ENCODE data around the gene TMEM11. TPM values are rescaled to one million over a fixed set of nuclear protein-coding genes. Genes with fewer than 3 reads are reported as not detected.

The TMEM11 gene
- polyA plus RNA-seq, 1 donor (not counting 4 experiments of a cell fraction or from before 2014, with no cell fraction given), result 40.1 TPM

DNA sequence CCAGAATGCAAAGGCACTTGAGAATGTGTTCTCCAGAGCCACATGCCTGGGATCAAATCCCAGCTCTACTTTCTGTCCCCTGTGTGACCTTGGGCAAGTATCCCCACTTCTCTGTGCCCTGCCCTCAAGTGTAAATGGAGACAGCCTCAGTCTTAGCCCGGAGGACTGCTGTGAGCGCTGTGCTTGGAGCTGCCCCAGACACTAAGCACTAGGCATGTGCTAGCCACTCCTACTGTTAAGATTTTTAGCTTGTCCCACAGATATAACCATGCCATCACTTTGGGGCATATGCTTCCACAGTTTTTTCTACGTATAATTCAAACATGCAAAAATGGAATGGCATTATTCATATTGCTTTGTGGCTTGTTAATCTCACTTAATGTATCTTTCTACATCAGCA is 29.4 kb downstream of the TMEM11 start:
- H3K9ac ChIP-seq (ENCODE audit: control insufficient read depth, extremely low read depth, insufficient read depth, low read length), result no peak overlapping the region
- H3K9me1 ChIP-seq (ENCODE audit: control insufficient read depth, extremely low read depth, insufficient read depth, low read length), result no peaks in the 10 kb centered on the region
- no peaks in the 10 kb centered on the region for H4K20me1 ChIP-seq (ENCODE audit: control insufficient read depth, extremely low read depth, insufficient read depth, low read length)
- no peaks in the 10 kb centered on the region for H3K4me1 ChIP-seq (ENCODE audit: control insufficient read depth, extremely low read depth, insufficient read depth, low read length)
- H3K4me3 ChIP-seq (ENCODE audit: control insufficient read depth in 2 of 3, extremely low read depth in 1 of 3, insufficient read depth in 2 of 3, low read depth in 1 of 3, low read length in 3 of 3), result no peak overlapping the region
- H3K27ac ChIP-seq (ENCODE audit: control insufficient read depth, insufficient read depth, low read length), result no peak overlapping the region
- no peaks in the 10 kb centered on the region for H3K79me2 ChIP-seq (ENCODE audit: control insufficient read depth, insufficient read depth, low read length)
- H3K4me2 ChIP-seq (ENCODE audit: control insufficient read depth, extremely low read depth, insufficient read depth, low read depth, low read length), result no peak overlapping the region
- peaks cover 10 to 14% of the 10 kb centered on the region in 2 experiments for H3K36me3 ChIP-seq (ENCODE audit: control insufficient read depth in 2 of 2, extremely low read depth in 1 of 2, insufficient read depth in 2 of 2, low read length in 2 of 2)
- H2AFZ ChIP-seq (ENCODE audit: control insufficient read depth, low read length), result no peak overlapping the region
- H3K9me3 ChIP-seq (ENCODE audit: control insufficient read depth, low read depth, low read length), result no peaks in the 10 kb centered on the region
- dilution Hi-C loops (cut with MboI; ENCODE audit: extremely low pct_ligation_motif_present, low sequenced_read_pairs), result no loop called here
- H3K27me3 ChIP-seq (ENCODE audit: control insufficient read depth, extremely low read depth, insufficient read depth, low read length), result no peaks in the 10 kb centered on the region
- no peak for DNase-seq (ENCODE audit: low read depth, low spot score)
- FAIRE-seq, result no peak
- TF ChIP-seq, protein P1, sequence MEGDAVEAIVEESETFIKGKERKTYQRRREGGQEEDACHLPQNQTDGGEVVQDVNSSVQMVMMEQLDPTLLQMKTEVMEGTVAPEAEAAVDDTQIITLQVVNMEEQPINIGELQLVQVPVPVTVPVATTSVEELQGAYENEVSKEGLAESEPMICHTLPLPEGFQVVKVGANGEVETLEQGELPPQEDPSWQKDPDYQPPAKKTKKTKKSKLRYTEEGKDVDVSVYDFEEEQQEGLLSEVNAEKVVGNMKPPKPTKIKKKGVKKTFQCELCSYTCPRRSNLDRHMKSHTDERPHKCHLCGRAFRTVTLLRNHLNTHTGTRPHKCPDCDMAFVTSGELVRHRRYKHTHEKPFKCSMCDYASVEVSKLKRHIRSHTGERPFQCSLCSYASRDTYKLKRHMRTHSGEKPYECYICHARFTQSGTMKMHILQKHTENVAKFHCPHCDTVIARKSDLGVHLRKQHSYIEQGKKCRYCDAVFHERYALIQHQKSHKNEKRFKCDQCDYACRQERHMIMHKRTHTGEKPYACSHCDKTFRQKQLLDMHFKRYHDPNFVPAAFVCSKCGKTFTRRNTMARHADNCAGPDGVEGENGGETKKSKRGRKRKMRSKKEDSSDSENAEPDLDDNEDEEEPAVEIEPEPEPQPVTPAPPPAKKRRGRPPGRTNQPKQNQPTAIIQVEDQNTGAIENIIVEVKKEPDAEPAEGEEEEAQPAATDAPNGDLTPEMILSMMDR (optimal IDR thresholded peaks at IDR 0.05 in 1 of 3, IDR thresholded peaks at IDR 0.05 in 1 of 3, conservative IDR thresholded peaks at IDR 0.05 in 1 of 3; ENCODE audit: extremely low read depth in 1 of 3, insufficient read depth in 2 of 3, low read length in 3 of 3), result no peak
- no peak for TF ChIP-seq EZH2 (IDR thresholded peaks at IDR 0.05; ENCODE audit: low read length)

DNA sequence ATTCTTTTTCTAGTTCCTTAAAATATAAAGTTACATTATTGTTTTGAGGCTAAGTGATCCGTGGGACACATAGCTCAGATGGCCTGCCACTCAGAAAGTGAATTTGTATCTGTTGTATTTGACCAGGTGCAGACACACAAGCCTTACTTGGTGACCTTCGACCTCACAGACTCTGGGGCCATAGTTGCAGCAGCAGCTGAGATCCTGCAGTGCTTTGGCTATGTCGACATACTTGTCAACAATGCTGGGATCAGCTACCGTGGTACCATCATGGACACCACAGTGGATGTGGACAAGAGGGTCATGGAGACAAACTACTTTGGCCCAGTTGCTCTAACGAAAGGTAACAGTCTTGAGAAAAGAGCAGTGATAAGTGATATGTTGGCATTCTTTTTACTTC is 30.5 kb downstream of the TMEM11 start:
- Histone ChIP-seq H3K4me1 (ENCODE audit: control insufficient read depth, extremely low read depth, insufficient read depth, low read length) (no peaks in the 10 kb centered on the region), H3K4me2 (ENCODE audit: control insufficient read depth, extremely low read depth, insufficient read depth, low read depth, low read length) (no peak overlapping the region)
- TF ChIP-seq EZH2 (IDR thresholded peaks at IDR 0.05; ENCODE audit: low read length), result no peak
- TF ChIP-seq, protein P1 (optimal IDR thresholded peaks at IDR 0.05 in 1 of 3, IDR thresholded peaks at IDR 0.05 in 1 of 3, conservative IDR thresholded peaks at IDR 0.05 in 1 of 3; ENCODE audit: extremely low read depth in 1 of 3, insufficient read depth in 2 of 3, low read length in 3 of 3), result no peak

More for the DNA sequence above, 30.5 kb downstream of the TMEM11 start:
- H2AFZ ChIP-seq (ENCODE audit: control insufficient read depth, low read length), result no peak overlapping the region
- dilution Hi-C loops (cut with MboI; ENCODE audit: extremely low pct_ligation_motif_present, low sequenced_read_pairs), result no loop called here
- no peaks in the 10 kb centered on the region for H3K9me3 ChIP-seq (ENCODE audit: control insufficient read depth, low read depth, low read length)
- H3K27ac ChIP-seq (ENCODE audit: control insufficient read depth, insufficient read depth, low read length), result no peak overlapping the region
- H3K79me2 ChIP-seq (ENCODE audit: control insufficient read depth, insufficient read depth, low read length), result no peaks in the 10 kb centered on the region
- DNase-seq (ENCODE audit: low read depth, low spot score) (no peak), FAIRE-seq (no peak)
- H3K9me1 ChIP-seq (ENCODE audit: control insufficient read depth, extremely low read depth, insufficient read depth, low read length), result no peaks in the 10 kb centered on the region
- H3K4me3 ChIP-seq (ENCODE audit: control insufficient read depth in 2 of 3, extremely low read depth in 1 of 3, insufficient read depth in 2 of 3, low read depth in 1 of 3, low read length in 3 of 3), result no peak overlapping the region
- H3K36me3 ChIP-seq (ENCODE audit: control insufficient read depth in 2 of 2, extremely low read depth in 1 of 2, insufficient read depth in 2 of 2, low read length in 2 of 2), result peaks cover 9 to 10% of the 10 kb centered on the region in 2 experiments
- no peaks in the 10 kb centered on the region for H3K27me3 ChIP-seq (ENCODE audit: control insufficient read depth, extremely low read depth, insufficient read depth, low read length)
- H3K9ac ChIP-seq (ENCODE audit: control insufficient read depth, extremely low read depth, insufficient read depth, low read length), result no peak overlapping the region
- H4K20me1 ChIP-seq (ENCODE audit: control insufficient read depth, extremely low read depth, insufficient read depth, low read length), result no peaks in the 10 kb centered on the region

All from keratinocyte (primary cell).